ENCODE measurements around the gene SLC9B2.

SLC9B2 gene

GRCh38 chr4:103098341-103098740 lies 21.8 kb upstream of the SLC9B2 start:
- DNase-seq (ENCODE audit: insufficient read length) = no peak
- TF ChIP-seq POLR2AphosphoS5 (IDR thresholded peaks at IDR 0.05; ENCODE audit: low read depth, low read length) = no peak
- no peak for TF ChIP-seq TAF1 (IDR thresholded peaks at IDR 0.05; ENCODE audit: borderline replicate concordance, low read depth, low read length)
- no peak for FAIRE-seq

- no peak for TF ChIP-seq TAF1 (IDR thresholded peaks at IDR 0.05; ENCODE audit: borderline replicate concordance, low read depth, low read length)
- no peak for TF ChIP-seq POLR2AphosphoS5 (IDR thresholded peaks at IDR 0.05; ENCODE audit: low read depth, low read length)
- TF ChIP-seq POLR2A (IDR thresholded peaks at IDR 0.05; ENCODE audit: low read depth, low read length) = no peak
- FAIRE-seq (no peak), DNase-seq (ENCODE audit: insufficient read length) (no peak)
These were observed 20.6 kb upstream of the SLC9B2 start for GRCh38 chr4:103097112-103097511.

- DNase-seq (ENCODE audit: insufficient read length) (no peak), FAIRE-seq (no peak)
- TF ChIP-seq POLR2AphosphoS5 (IDR thresholded peaks at IDR 0.05; ENCODE audit: low read depth, low read length) (no peak), TAF1 (IDR thresholded peaks at IDR 0.05; ENCODE audit: borderline replicate concordance, low read depth, low read length) (no peak), POLR2A (IDR thresholded peaks at IDR 0.05; ENCODE audit: low read depth, low read length) (no peak)
These were observed 18.5 kb upstream of the SLC9B2 start for GRCh38 chr4:103095080-103095479.

GRCh38 chr4:103092245-103092644 lies 15.7 kb upstream of the SLC9B2 start:
- DNase-seq (ENCODE audit: insufficient read length) (no peak), FAIRE-seq (no peak)
- no peak for TF ChIP-seq POLR2AphosphoS5 (IDR thresholded peaks at IDR 0.05; ENCODE audit: low read depth, low read length)
- no peak for TF ChIP-seq POLR2A (IDR thresholded peaks at IDR 0.05; ENCODE audit: low read depth, low read length)
- TF ChIP-seq TAF1 (IDR thresholded peaks at IDR 0.05; ENCODE audit: borderline replicate concordance, low read depth, low read length) = no peak

GRCh38 chr4:103091601-103092223 lies 15.2 kb upstream of the SLC9B2 start:
- DNase-seq (ENCODE audit: insufficient read length) (no peak), FAIRE-seq (peak; percentile 90)

GRCh38 chr4:103089481-103089880 lies 12.9 kb upstream of the SLC9B2 start:
- FAIRE-seq = no peak
- DNase-seq (ENCODE audit: insufficient read length) = no peak
- TF ChIP-seq POLR2A (IDR thresholded peaks at IDR 0.05; ENCODE audit: low read depth, low read length) (no peak), POLR2AphosphoS5 (IDR thresholded peaks at IDR 0.05; ENCODE audit: low read depth, low read length) (no peak), TAF1 (IDR thresholded peaks at IDR 0.05; ENCODE audit: borderline replicate concordance, low read depth, low read length) (no peak)

More at GRCh38 chr4:103091601-103092223, 15.2 kb upstream of the SLC9B2 start:
- no peak for TF ChIP-seq POLR2AphosphoS5 (IDR thresholded peaks at IDR 0.05; ENCODE audit: low read depth, low read length)
- TF ChIP-seq POLR2A (IDR thresholded peaks at IDR 0.05; ENCODE audit: low read depth, low read length) = no peak
- no peak for TF ChIP-seq TAF1 (IDR thresholded peaks at IDR 0.05; ENCODE audit: borderline replicate concordance, low read depth, low read length)

- TF ChIP-seq TAF1 (IDR thresholded peaks at IDR 0.05; ENCODE audit: borderline replicate concordance, low read depth, low read length) (no peak), POLR2A (IDR thresholded peaks at IDR 0.05; ENCODE audit: low read depth, low read length) (no peak), POLR2AphosphoS5 (IDR thresholded peaks at IDR 0.05; ENCODE audit: low read depth, low read length) (no peak)
- no peak for FAIRE-seq
- no peak for DNase-seq (ENCODE audit: insufficient read length)
These were observed 10.0 kb upstream of the SLC9B2 start for GRCh38 chr4:103086551-103086950.

GRCh38 chr4:103085555-103086196 lies 9.1 kb upstream of the SLC9B2 start:
- DNase-seq (ENCODE audit: insufficient read length) (no peak), FAIRE-seq (no peak)
- TF ChIP-seq POLR2AphosphoS5 (IDR thresholded peaks at IDR 0.05; ENCODE audit: low read depth, low read length) (no peak), POLR2A (IDR thresholded peaks at IDR 0.05; ENCODE audit: low read depth, low read length) (no peak), TAF1 (IDR thresholded peaks at IDR 0.05; ENCODE audit: borderline replicate concordance, low read depth, low read length) (no peak)

- FAIRE-seq (no peak), DNase-seq (ENCODE audit: insufficient read length) (no peak)
These were observed 3.1 kb upstream of the SLC9B2 start for GRCh38 chr4:103079621-103080020.

GRCh38 chr4:103075894-103076746 lies 441 bp downstream of the SLC9B2 start:
- DNase-seq (ENCODE audit: insufficient read length) (peak; percentile 37), FAIRE-seq (peak; percentile 88)
- TF ChIP-seq POLR2AphosphoS5 (IDR thresholded peaks at IDR 0.05; ENCODE audit: low read depth, low read length) (no peak), TAF1 (IDR thresholded peaks at IDR 0.05; ENCODE audit: borderline replicate concordance, low read depth, low read length) (0 out of 2 replicates have a peak, but pooled peaks have one; percentile 53), POLR2A (IDR thresholded peaks at IDR 0.05; ENCODE audit: low read depth, low read length) (peak; percentile 57; the same call in 1 of the 2 replicates)

More at GRCh38 chr4:103079621-103080020, 3.1 kb upstream of the SLC9B2 start:
- TF ChIP-seq TAF1 (IDR thresholded peaks at IDR 0.05; ENCODE audit: borderline replicate concordance, low read depth, low read length) (no peak), POLR2A (IDR thresholded peaks at IDR 0.05; ENCODE audit: low read depth, low read length) (no peak), POLR2AphosphoS5 (IDR thresholded peaks at IDR 0.05; ENCODE audit: low read depth, low read length) (no peak)

GRCh38 chr4:103075435-103075893 lies 1.1 kb downstream of the SLC9B2 start:
- no peak for FAIRE-seq
- no peak for DNase-seq (ENCODE audit: insufficient read length)
- TF ChIP-seq TAF1 (IDR thresholded peaks at IDR 0.05; ENCODE audit: borderline replicate concordance, low read depth, low read length) = no peak
- no peak for TF ChIP-seq POLR2AphosphoS5 (IDR thresholded peaks at IDR 0.05; ENCODE audit: low read depth, low read length)
- no peak for TF ChIP-seq POLR2A (IDR thresholded peaks at IDR 0.05; ENCODE audit: low read depth, low read length)

Data from GM12892 (cell line).